ENCODE data around the gene PCIF1.
"Not testable (repeated sequence)": the region's sequence is repeated elsewhere in the genome, so short reads cannot be mapped to it uniquely, and the experiment has no call there.

The PCIF1 gene

DNA sequence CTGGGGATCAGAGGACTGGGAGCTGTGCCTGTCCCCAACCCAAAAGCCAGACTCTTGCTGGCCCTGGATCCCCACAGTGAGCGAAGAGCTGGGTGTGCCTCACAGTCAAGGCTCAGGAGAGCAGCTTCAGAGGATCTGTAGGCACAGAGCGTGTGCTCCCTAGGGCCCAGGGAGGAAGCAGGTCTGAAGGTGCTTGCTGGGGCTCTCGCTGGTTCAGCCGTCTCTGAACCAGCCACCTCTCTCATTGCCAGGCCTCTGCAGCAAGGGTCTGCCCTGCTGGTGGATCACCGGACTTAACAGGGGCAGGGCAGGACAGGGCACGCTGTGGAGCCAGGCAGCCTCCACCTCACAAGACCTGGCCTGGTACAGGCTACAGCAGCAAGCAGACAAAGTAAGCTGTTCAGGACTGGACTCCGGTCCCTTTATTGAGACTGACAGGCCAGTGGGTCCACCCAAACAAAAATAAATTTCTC lies 13.8 kb downstream of the PCIF1 start:
- DNase-seq, result no peak

DNA sequence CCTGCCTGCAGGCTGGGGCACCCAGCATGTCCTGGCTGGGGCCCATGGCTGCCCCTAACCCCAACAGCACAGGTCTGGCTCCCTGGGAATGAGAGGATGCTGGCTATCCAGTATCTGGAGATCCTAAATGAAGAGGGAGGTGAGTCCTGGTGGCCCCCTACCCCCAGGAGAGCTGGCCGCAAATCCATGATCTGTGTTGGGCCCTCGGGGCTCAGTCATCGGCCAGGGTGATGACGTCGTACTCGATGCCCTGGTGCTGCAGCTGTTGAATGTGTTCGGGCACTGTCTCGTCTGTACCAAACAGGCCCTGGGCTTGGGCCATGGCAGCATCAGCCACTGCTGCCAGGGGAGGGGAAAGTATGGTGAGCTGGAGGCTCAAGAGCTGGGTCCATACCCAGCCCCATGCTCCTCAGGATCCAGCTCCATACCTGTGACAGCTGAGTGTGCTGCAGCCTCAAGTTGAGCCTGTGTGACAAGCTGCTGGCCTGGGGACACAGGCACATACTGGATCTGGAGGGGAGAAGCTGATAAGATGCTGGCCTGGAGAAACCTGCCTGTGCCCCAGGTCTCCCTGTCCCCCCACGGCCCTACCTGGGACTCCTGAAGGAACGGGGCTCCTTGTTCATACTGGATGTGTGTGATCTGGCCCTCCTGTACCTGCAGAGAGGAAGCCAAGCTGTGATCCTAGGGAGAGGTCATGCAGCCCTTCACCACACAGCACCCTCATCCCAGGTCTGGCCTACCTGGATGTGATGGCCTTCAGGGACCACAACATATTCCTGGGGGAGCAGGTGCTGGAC lies 14.5 kb downstream of the PCIF1 start:
- DNase-seq, result no peak

DNA sequence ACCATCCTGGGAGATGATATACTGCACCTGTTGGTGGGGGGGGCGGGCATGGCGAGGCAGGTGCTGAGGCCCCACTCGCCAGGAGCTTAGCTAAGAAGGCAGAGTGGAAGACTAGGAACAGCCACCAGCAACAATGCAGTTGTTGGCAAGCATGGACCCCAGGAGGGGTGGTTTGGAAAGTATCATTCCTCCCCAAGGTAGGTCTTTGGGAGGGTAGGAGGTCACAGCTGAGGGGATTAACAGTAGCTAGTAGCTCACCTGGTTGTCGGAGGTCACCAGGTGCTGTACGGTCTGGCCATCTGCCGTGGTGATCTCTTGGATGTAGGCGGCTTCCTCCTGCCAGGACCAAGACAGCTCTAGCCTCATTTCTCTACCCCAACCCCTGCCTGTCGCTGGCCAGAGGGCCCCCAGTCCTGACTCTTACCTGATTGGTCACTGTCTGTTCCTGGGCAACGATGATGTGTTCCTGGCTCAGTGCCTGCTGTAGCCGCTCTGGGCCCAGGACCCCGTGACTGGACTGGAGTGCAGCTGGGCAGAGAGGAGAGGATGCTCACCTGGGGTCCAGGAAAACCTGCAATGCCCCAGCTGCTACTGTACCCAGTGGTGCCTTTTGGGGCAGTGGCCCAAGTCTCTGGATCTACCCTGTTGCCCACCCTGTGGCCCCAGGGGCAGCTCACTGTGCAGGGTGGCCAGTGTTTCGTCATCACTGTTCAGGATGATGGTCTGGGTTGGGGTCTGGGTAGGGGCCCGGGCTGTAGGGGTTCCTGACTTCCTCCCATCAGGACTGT lies 15.3 kb downstream of the PCIF1 start:
- no peak for DNase-seq

DNA sequence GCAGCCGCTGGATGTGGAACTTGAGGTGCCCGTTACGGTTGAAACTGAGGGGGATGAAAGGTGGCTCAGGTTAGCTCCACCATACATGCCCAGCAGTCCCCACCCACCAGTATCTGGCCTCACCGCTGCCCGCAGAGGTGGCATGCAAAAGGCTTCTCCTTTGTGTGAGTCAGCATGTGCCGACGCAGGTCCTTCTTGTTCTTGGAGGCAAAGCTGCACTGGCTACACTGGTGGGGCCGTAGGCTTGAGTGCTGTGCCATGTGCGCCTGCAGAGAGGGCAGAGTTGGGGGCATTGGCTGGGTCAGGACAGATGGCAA lies 15.8 kb downstream of the PCIF1 start:
- no peak for DNase-seq

DNA sequence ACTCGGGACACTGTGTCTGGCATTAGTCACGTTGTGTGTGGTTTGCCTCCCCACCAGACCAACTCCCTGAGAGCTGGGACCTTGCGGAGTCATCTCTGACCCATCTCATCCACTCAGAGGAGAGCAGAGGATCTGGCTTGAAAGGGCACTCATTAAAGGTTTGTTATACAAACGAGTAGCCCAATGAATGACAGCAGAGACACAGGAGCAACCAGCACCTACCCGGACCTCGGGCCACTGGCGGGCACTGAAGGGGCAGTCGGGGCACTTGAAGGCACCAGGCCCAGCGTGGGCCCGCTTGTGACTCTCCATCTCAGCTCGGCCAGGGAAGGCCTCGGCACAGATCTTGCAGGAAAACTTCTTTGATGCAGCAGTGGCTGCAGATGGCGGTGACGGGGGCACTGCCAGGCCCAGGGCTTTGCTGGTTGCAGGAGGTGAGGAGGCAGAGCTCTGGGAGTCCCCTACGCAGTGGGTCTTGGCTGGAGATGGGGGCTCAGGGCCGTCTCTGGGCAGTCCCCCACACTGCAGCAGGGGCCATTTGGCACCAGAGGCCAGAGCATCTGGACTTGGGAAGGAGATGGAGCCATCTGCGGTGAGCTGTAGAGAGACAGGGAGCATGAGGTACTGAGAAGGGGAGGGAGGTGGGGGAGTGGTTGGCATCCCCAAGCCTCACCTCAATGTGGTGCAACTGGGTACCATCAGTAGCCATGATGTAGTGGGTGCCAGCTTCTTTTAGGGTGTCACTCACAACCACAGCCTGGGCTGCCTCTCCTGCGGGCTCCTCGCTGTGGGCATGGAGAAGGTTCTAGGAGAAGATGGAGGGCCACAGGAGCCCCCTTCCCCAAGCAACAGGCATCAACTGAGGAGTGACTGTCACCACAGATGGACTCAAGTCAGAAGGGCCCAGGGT lies 17.7 kb downstream of the PCIF1 start:
- DNase-seq, result no peak

DNA sequence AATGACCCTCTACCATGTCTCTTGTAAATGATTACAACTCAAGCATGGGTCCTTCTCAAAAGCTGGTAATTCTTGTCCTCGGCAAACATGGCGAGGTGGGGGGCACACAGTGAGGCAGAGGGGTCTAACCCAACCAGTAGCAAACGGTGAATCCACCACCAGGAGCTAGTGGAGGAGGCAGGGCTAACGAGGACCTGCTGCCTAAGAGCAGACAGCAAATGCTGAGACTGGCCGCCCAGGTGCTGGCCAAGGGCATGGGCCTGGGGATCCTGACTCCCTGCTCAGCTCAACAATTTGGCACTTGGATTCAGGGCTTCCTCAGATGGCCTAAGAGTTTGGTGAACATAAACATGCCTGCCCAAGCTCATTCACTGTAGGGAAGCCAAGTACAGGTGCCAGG lies 18.4 kb downstream of the PCIF1 start:
- no peak for DNase-seq

DNA sequence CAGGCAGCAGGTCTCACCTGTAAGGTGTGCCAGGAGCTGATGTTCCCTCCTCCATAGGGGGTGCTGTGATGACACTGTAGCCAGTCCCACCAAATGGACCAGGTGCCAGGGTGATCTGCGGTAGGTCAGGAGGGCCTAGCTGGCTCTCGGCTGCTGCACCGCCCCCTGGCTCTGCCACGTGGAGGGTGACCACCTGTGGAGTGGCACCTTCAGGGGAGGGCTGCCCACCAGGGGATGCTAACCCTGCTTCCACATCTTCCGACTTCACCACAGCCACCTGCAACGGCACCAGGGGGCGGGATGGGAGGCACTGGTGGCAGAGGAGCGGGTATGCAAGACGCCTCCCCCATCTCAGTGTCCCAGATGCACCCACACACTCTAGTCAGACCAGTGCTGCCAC lies 19.2 kb downstream of the PCIF1 start:
- no peak for DNase-seq

DNA sequence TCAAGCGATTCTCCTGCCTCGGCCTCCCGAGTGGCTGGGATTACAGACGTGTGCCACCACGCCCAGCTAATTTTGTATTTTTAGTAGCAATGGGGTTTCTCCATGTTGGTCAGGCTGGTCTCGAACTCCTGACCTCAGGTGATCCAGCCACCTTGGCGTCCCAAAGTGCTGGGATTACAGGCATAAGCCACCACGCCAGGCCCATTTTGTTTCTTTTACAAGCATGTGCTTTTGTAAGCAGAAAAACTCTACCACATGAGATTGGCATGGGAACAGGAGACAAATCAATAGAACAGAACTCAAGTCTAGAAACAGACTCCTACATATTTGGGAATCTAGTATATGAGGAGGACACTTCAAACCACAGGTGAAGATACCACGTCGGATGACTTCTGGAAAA lies 21.8 kb downstream of the PCIF1 start:
- DNase-seq, result not testable (repeated sequence)

DNA sequence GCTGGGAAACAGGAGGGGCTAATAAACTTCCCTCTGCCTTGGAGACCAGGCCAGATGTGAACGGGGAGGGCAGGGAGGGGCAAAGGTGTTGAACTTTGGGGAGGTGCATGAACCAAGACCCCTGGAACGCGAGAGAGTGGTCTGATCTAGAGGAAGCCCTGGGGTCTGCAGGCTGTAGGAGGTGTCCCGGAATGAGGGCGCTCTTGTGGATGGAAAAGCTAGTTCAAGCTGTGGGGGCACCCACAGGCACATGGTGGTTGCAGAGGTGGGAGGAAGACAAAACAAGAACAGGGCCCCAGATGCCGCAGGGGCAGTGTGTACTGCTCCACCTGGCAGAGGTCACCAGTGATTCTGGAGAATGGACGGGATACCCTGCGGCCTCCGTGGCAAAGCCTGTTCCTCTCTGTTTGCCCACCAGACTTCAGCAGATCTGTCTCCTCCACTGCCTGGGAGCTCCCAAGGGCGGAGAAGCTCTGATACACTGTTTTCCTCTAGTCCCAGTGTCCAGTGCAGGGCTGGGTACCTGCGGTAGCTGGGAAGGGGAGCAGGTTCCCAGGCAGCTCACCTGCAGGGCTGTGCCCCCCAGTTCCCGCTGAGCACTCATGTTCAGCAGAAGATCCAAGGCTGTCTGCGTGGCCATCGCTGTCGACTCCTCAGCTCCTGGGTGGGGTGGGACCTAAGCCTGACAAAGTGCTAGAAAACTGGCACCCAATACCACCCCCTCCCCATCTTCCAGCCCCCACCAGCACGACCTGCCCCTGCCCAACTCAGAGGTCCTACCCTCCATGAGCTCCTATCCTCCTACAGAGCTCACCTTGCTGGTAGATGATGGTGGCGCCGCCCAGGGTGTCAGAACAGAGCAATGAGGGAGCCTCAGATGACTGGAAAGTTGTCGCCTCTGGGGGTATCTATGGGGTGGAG lies 22.8 kb downstream of the PCIF1 start:
- no peak for DNase-seq

DNA sequence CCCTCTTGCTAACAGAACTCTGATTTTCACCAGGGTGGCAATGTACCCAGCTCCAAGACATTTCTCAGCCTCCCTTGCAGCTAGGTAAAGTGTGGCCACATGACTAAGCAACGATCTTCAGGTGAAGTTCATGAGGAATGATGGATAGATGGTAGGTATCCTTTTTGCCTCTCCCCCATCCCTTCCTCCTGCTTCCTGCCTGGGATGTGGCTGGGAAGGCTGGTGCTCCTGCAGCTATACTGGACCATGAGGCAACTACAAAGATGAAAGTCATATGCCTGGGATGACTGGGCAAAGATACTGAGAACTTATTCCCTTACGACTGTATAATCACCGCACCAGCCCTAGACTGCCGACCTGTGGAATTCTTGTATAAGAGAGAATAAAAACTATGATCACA lies 24.1 kb downstream of the PCIF1 start:
- DNase-seq, result no peak

DNA sequence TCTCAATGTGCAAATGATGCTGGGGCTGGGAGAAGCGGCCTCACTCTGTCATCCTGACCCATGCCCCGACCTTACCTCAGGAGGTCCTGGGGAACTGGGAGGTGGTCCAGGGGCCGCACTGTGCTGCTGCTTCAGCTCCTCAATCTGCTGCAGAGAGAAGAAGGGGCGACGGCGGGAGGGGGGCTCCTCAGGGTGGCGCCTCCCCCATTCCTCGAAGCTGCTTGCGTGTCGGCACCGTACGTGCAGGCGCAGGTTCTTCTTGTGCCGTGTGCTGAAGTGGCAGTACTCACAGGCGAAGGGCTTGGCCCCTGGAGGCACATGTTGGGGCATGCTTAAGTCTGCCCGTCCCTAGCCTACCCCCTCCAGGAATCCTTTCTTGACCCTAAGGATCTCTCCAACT lies 24.6 kb downstream of the PCIF1 start:
- DNase-seq, result no peak

DNA sequence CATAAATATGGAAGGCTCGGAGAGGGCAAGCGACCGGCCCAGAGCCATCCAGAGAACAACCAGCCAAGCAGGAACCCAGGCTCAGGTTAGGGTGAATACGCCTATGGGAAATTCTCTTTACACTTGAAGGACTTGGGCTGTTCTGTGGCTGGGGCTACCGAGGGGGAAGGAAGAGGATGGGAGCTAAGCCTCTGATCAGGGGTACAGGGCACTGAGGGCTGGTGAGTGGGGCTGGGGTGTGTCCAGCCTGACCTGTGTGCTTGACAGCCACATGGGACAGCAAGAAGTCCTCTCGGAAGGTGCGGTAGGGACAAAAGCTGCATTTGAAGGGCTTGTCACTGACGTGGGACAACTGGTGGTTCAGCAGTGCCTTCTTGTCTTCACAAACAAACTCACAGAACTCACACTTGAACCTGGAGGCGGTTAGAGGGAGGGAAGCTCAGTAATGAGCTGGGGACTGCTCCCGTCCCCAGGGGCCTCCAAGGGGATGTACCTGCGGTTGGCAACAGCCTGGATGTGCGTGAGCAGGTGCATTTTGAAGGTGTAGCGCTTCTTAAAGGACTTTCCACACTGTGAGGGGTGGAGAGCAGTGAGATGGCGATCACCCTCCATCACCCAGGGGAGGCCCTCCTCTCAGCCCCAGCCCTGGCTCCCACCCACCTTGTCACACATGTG lies 25.6 kb downstream of the PCIF1 start:
- DNase-seq, result no peak

DNA sequence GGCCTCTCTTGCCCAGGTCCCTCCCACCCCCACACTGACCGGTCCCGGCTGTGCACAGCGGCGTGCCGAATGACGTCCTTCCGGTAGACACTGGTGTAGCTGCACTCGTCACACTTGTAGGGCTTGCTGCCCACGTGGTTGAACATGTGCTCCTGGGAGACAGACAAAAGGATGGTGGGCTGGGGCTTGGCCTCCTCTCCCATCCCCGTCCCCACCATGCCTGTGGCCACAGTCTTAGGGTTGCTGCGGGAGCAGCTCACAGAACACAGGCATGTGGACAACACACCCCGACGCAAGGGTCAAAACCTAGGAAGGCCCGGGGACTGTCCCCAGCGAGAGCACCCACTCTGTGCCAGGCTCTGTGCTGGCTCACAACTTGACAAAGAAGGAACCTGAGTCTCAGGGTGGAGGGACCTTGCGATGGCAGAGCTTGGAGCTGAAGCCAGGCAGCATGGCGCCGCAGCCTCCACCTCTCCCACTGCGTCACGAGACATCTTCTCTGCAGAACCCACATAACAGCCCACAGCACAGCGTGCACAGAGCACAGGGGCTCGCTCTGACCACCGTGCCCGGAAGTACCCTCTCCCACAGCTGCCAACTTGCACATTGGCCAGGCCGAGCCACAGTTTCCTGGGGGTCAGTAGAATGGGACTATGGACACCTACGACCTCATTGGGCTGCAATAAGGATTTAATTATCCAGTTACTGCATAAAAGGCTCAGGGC lies 27.7 kb downstream of the PCIF1 start:
- DNase-seq, result no peak

DNA sequence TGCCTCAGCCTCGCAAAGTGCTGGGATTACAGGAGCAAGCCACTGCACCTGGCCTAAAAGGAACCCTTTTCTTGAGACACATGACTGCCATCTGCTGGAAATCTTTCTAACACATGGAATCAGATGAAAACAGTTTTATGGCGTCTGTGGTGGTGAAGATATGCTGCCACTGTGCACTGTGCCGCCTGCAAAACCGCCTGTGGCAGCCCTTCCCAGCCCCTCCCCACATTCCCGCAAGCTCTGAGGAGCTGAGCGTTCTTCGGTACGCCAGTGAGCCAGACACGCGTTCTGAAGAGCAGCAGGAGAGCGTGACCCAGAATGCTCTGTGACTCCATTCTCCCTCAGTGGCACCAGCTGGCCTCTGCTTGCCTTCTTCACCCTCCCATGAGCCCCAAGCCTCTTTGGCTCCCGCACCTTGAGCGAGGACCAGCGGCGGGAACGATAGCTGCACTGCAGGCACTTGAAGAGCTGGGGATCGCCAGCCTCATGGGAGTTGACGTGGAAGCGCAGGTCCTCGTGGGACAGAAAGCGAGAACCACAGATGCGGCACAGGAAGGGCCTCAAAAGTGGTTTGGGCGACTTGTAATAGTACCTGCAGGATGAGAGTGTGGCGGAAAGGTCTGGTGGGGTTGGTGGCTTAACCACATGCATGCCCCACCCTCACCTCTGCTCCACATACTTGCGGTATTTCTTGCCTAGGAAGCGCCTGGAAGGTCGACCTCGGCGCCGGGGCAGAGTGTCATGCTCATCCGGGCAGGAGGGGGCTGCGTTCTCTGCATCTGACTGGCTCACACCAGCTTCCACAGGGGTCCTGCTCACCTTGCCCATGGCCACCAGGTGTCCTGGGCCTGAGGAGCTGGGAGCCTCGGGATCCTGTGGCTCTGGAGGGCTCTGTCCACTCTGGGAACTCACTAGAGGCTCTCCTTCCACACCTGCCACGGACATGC lies 28.8 kb downstream of the PCIF1 start:
- DNase-seq, result peak in 1 of 2 donors; percentile 54

DNA sequence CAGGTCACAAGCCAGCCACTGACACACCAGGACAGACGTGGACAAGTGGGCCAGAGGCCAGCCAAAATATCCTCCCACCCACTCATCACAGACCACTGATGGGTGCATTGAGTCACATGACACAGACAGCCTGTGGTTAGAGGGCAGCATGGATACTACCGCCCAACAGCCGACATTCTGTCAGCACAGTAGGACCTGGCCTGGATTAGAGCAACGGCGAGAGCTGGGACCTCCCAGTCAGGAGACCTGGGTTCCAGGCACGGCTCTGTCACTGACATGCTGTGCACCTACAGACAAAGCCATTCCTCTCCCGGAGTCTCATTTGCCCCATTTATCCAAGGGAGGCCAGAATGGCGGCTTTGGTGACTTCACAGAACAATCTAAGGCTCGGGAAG lies 29.5 kb downstream of the PCIF1 start:
- DNase-seq, result no peak

DNA sequence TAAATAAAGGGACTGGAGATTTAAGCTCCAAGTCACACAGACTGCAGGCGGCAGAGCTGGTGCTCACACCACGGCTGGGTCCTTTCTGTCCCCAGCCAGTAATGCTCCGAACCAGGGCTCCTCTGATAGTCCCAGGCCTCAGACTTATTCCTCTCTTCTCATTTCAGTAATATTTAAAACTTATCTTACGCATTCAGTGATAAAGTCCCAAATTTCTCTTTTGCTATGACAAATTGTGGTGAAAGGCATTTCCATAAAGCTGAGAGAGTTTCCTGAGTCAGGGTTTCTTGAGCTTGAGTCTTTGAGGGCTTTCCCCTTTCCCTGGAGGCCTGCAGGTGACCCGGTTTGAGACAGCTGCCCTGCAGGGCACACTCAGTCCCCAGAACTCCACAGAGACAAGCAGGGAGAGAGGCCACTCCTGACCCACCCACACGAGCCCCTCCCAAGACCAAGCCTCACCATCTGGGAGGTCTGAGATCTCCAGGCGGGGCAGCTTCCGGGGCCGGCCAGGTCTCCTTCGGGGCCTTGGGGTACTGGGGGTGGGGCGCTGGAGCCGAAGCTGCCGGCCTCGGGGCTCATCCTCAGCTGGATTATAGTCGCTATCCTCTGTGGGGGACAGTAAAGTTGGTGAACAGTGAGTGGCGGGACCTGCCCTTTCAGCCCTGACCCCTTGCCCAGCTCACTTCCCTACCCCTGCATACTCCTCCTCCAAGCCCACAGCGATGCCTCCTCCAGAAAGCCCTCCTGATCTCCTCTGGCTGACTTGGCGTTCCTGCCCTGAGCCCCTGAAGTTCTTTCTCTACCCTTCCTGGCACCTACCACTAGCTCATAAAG lies 30.9 kb downstream of the PCIF1 start:
- DNase-seq, result no peak

DNA sequence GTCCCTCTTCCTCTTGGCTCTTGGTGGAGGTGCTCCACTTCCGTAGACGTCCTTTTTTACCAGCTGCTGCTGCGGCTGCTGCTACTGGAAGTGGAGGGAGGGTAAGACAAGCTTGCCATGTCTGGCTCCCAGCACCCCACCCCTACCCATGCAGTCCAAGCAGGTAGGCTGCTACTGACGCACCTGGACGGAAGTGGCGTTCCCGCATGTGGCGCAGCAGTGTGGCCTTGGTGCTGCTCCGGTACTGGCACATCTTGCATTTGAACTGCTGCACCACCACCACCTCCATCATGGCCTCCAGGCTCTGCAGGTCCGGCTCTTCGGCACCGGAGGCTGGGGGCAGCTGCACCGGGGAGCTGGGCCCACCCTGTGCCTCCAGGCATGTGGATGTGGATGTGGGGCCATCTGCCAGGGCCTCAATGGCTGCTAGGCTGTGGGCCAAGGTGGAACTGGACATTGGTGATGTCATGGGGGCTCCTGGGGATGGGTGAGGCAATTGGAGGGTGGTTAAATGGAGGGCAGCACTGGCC lies 33.1 kb downstream of the PCIF1 start:
- no peak for DNase-seq

DNA sequence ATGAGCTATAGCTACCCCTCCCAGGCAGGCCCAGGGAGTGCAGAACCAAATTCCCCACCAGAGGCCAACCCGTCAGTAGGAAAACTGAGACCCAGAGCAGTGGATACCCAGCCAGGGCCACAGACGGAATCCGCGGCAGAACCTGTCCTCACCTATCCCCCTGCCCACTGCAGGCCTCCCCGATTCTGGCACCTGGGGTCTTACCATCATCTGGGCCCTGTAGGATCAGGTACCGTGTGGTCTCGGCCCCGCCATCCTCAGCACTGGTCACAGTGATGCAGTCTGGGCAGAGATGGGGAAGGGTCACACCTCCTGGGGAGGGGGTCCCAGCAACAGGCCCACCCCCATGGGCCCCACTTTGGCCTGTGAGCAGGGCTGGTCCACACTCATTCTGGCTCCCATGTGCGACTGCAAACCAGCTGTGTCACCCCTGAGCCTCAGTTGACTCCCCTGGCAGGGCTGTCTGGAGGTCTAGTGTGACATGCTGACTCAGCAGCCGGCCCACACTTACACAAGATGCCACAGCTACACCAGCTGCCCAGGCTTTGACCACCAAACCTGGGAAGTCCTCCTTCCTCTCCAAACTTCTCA lies 33.7 kb downstream of the PCIF1 start:
- DNase-seq, result no peak

All from inflammatory macrophage treated with lipopolysaccharide for 1 hour (primary cell).